ENCODE data around the gene HSPA2. TPM values are rescaled to one million over a fixed set of nuclear protein-coding genes. Genes with fewer than 3 reads are reported as not detected.

HSPA2 gene
- total and polyA plus RNA-seq, 11 donors: 3.2 to 96.0 (median 22.9) TPM

- H3K4me3 ChIP-seq: peak overlapping the region in 2 of 12 donors; percentile 80 to 97
- no peaks in the 10 kb centered on the region for H3K36me3 ChIP-seq
- intact Hi-C loops (cut with DNase I): loop anchor here in 1 of 10 donors (10.0 kb wide), 1 partner anchor 163 kb away; no protein-coding TSS in a partner anchor
- no peak for ATAC-seq
- TF ChIP-seq, protein P1, sequence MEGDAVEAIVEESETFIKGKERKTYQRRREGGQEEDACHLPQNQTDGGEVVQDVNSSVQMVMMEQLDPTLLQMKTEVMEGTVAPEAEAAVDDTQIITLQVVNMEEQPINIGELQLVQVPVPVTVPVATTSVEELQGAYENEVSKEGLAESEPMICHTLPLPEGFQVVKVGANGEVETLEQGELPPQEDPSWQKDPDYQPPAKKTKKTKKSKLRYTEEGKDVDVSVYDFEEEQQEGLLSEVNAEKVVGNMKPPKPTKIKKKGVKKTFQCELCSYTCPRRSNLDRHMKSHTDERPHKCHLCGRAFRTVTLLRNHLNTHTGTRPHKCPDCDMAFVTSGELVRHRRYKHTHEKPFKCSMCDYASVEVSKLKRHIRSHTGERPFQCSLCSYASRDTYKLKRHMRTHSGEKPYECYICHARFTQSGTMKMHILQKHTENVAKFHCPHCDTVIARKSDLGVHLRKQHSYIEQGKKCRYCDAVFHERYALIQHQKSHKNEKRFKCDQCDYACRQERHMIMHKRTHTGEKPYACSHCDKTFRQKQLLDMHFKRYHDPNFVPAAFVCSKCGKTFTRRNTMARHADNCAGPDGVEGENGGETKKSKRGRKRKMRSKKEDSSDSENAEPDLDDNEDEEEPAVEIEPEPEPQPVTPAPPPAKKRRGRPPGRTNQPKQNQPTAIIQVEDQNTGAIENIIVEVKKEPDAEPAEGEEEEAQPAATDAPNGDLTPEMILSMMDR (IDR thresholded peaks at IDR 0.05): no peak
- 68 to 73% (median 71%) methylated on average over 4 of the region's 4 CpGs for WGBS, 4 donors
- H3K27me3 ChIP-seq: no peaks in the 10 kb centered on the region
- no peaks in the 10 kb centered on the region for H3K9me3 ChIP-seq
- peak overlapping the region in 3 of 12 donors; percentile 45 to 100 (median 98) for H3K27ac ChIP-seq
- H3K4me1 ChIP-seq: peaks cover 2 to 72% (median 57%) of the 10 kb centered on the region in 12 donors
- no peak for DNase-seq
Observed at GRCh38 chr14:64507376-64508156, 33.0 kb upstream of the HSPA2 start.

DNA sequence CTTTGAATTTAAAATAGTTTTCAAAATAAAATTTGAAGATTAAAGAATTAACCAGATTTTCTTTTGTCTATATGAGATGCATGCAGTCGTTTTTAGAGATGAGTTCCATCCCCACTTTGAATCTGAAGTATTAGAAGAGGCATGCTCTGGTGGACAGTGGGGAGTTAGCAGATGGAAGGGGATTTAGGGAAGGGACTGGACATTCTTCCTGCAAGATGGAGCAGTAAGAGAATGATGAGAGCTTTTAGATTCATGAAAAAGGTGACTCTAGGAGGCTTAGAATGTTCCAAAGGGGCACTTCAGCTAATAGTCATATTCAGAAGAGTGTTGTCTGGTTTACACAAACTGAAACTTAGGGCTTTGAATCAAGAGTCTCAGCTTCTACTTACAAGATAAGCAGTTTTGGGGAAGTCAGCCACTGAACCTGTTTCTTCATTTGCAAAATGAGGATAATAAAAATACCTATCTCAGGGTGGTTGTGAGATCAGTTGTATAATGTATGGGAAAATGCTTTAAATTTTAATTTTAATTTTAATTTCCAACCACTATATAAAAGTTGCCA lies 32.2 kb upstream of the HSPA2 start:
- DNase-seq (no peak), ATAC-seq (no peak)
- H3K27me3 ChIP-seq: no peaks in the 10 kb centered on the region
- peaks cover 3 to 74% (median 58%) of the 10 kb centered on the region in 12 donors for H3K4me1 ChIP-seq
- H3K4me3 ChIP-seq: no peak overlapping the region
- peak overlapping the region in 1 of 12 donors; percentile 100 for H3K27ac ChIP-seq
- 27 to 42% (median 31%) methylated on average over 1 of the region's 1 CpG for WGBS, 4 donors
- TF ChIP-seq, protein P1 (IDR thresholded peaks at IDR 0.05): no peak
- no peak for TF ChIP-seq POLR2A (IDR thresholded peaks at IDR 0.05)
- no peaks in the 10 kb centered on the region for H3K36me3 ChIP-seq
- intact Hi-C loops (cut with DNase I): loop anchor here in 1 of 10 donors (10.0 kb wide), 1 partner anchor 163 kb away; no protein-coding TSS in a partner anchor
- no peaks in the 10 kb centered on the region for H3K9me3 ChIP-seq

- DNase-seq: no peak
- peaks cover 3 to 75% (median 58%) of the 10 kb centered on the region in 12 donors for H3K4me1 ChIP-seq
- intact Hi-C loops (cut with DNase I): loop anchor here in 1 of 10 donors (10.0 kb wide), 1 partner anchor 164 kb away; no protein-coding TSS in a partner anchor
Observed at GRCh38 chr14:64509036-64509435, 31.5 kb upstream of the HSPA2 start.

More at GRCh38 chr14:64509036-64509435, 31.5 kb upstream of the HSPA2 start:
- H3K27ac ChIP-seq: peak overlapping the region in 1 of 12 donors; percentile 33
- WGBS, 4 donors: 87 to 91% (median 88%) methylated on average over 8 of the region's 8 CpGs
- no peak overlapping the region for H3K4me3 ChIP-seq
- TF ChIP-seq, protein P1 (IDR thresholded peaks at IDR 0.05): no peak
- TF ChIP-seq POLR2A (IDR thresholded peaks at IDR 0.05): no peak
- H3K9me3 ChIP-seq: no peaks in the 10 kb centered on the region
- H3K27me3 ChIP-seq: no peaks in the 10 kb centered on the region
- no peaks in the 10 kb centered on the region for H3K36me3 ChIP-seq
- no peak for ATAC-seq
